HG02610 (cell line): ENCODE data around the gene SETD1A.
A peak's percentile ranks its signal among the peaks of the same experiment; 100 is the strongest.
"Not testable (repeated sequence)": the region's sequence is repeated elsewhere in the genome, so short reads cannot be mapped to it uniquely, and the experiment has no call there.

ENCODE experiments used
- ATAC-seq: cut with Tn5 transposase; IDR thresholded peaks from one replicate; pipeline ENCODE4 v1.9.1; 2021; ENCODE audit warnings: mild to moderate bottlenecking, moderate library complexity; ENCODE audit not compliant: unreplicated experiment

Gene SETD1A

DNA sequence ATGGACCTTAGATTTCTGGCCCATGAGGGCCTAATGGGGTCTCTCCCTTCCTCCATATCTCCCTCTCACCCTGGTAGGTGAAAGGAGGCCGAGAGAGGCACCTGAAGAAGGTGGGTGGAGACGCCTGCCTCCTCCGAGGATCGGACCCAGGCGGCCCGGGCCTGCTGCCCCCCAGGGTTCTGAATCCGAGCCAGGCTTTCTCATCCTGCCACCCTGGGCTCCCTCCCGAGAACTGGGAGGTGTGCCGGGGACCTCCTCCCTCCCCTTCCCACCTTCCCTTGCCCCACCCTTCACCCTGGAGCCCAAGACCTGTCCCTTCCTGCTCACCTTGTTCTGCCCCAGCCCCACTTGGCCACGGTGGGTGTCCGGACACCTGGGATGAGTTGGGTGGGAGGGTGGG is 29.2 kb upstream of the SETD1A start:
- ATAC-seq, result no peak

DNA sequence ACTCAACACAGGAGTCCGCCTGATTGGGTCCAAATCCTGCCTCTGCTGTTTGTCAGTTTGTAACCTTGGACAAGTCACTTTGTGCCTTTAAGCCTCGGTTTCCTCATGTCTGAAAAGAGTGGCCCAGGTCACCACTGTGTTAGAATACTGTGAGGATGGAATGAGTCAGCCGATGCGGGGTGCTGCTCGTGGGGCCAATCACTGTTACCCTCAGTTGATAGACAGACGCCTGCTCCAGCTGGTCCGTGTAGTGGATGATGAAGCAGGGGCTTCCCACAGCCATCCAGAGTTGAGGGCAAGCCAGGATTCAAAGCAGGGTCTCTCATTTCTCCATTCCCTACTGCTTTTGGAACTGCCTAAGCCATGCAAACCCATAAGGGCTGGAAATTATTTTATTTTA is 28.4 kb upstream of the SETD1A start:
- ATAC-seq, result no peak

DNA sequence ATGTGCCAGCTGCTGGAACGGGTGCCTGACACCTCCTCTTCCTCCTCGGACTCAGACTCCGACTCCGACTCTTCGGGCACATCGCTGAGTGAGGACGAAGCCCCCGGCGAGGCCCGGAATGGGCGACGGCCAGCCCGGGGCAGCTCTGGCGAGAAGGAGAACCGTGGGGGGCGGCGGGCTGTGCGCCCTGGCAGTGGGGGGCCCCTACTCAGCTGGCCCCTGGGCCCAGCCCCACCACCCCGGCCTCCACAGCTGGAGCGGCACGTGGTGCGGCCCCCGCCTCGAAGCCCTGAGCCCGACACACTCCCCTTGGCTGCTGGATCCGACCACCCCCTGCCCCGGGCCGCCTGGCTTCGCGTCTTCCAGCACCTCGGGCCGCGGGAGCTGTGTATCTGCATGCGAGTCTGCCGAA is 27.4 kb upstream of the SETD1A start:
- ATAC-seq, result no peak

DNA sequence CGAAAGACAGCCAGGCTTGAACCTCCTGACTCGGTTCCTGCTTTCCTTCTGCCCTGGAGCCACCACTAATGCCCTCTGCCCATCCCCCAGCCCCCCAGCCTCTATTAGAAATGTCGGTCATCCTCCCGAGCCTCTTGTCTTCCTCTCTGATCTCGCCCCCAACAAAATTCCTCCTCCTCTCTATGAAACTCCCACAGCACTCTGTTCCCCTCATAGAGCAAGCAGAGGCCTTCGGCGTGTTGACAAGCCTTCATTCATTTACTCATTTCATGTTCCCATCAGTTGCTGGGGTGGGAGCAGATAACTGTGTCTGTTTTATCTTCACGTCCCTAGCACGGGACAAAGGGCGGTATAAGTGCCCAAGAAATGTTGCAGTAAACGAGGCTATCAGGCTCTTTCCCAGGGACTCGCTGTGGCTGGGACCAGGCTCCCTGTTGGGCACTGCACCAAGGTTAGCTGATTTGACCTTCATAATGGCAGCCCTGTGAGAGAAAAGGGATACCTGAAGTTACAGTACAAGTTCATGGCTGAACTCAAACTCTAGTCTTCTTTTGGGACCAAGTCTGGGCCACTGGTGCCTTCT is 26.4 kb upstream of the SETD1A start:
- ATAC-seq, result no peak

DNA sequence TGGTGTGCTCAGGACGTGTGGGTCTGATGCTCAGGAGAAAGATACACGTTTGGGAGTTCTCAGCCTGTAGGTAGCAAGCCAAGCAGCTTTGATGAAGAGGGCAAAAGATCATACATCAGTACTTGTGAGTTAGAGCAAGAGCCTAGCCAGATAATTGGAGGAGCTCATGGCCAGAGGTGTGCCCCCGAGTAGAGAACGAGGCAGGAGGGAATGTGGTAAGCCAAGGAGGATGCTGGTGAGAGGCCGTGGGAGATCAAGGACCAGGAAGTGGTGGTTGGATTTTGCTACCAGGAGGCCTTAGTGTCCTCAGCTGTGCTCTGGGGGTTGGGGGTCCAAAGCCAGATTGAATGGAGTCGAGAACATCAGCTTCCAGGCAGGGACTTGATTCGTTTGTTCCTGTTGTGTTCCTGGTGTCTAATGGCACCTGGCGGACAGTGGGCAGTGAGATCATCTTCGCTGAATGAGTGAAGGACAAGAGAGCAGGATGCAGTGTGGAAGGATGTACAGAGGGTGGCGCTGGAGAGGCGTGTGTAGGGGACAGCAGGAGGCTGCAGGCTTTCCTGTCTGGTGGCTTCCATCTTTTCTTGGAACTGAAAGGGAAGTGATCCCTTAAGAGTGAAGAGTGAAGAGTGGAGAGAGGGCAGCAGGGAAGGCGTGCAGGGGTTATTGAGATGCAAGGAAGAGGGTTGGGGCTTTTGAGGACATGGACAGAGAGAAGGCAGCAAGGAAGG is 22.6 kb upstream of the SETD1A start:
- no peak for ATAC-seq

DNA sequence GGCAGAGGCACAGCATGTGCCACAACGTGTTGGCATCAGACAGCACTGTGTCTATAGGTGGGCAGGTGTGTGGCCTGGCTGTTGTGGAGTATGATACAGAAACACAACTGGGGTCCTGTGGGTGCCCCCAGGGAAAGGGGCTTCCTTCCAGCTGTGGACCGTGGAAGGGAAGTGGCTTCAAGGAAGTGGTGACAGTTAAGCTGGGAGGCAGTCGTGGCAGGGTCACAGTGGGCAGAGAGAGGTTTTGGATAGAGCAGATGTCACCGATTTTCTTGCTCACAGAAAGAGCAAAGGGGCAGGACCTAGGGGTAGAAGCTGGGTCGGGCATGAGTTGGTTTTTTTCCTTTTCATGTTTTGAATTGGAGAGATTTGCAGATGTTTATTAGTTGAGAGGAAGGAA is 19.9 kb upstream of the SETD1A start:
- ATAC-seq, result no peak

DNA sequence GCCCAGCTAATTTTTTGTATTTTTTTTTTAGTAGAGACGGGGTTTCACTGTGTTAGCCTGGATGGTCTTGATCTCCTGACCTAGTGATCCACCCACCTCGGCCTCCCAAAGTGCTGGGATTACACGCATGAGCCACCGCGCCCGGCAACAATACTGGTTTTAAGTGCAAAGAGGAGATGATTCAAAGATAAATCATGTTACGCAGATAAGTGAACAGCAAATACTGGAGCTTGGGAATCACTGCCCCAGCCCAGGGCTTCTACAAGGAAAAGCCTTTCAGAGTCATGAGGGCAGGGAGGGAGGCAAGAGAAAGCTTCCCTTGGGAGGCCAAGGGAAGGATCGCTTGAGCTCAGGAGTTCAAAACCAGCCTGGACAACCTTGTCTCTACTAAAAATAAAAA is 18.0 kb upstream of the SETD1A start:
- not testable (repeated sequence) for ATAC-seq

DNA sequence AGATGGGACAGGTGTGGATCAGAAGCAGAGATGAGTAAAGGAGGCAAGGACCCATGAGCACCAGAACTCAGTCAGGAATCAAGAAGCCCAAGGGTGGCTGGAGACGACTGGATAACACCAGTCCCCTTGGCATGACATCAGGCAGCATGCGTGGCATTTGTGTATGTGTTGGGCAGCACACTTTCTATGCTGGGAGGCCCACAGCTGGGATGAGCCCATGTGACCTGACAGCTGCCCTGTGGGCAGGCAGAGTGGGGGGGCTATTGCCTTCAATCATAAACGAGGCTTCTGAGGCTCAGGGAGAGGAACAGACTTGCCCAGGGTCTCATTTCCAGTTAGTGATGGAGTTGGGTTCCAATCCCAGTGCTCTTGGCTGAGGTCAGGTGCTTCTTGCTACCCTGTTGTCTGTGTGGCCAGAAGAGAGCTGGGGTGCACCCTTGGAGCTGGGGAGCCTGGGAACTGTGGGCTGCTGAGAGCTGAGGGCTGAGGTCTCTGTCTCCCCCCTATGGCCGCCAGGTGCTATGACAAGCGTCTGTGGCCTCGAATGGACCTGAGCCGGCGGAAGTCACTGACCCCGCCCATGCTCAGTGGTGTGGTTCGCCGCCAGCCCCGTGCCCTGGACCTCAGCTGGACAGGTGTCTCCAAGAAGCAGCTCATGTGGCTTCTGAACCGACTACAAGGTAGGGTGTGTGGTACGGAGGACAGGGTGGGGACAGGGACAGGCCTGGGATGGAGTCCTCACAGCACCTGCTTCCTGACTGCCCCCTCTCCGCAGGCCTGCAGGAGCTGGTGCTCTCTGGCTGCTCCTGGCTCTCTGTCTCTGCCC is 15.7 kb upstream of the SETD1A start:
- peak; percentile 73 for ATAC-seq

DNA sequence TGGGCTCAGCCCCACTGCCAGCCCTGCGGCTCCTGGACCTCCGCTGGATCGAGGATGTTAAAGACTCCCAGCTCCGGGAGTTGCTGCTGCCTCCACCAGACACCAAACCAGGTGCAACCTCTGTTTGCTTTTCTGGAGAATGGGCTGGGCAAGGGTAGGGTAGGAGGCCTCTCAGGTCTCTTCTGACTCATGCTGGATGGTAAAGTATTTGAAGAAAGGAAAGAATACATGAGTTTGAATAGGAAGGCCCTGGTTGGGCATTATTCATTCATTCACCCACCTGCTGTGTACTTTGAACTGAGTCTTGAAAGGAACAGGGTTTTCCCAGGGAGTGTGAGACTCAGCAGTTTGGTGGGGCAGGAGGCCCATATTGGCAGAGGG is 15.1 kb upstream of the SETD1A start:
- ATAC-seq, result no peak

DNA sequence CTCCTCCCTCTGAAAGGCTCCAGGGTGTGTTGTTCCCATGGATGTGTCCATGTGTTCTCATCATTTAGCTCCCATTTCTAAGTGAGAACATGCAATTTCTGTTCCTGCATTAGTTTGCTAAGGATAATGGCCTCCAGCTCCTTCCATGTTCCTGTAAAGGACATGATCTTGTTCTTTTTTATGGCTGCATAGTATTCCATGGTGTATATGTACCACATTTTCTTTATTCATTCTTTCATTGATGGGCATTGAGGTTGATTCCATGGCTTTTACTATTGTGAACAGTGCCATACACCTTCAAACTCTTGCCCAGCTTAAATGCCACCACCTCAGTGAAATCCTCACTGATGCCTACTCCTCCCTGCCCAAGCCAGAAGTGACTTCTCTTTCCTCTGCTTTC is 13.2 kb upstream of the SETD1A start:
- no peak for ATAC-seq

DNA sequence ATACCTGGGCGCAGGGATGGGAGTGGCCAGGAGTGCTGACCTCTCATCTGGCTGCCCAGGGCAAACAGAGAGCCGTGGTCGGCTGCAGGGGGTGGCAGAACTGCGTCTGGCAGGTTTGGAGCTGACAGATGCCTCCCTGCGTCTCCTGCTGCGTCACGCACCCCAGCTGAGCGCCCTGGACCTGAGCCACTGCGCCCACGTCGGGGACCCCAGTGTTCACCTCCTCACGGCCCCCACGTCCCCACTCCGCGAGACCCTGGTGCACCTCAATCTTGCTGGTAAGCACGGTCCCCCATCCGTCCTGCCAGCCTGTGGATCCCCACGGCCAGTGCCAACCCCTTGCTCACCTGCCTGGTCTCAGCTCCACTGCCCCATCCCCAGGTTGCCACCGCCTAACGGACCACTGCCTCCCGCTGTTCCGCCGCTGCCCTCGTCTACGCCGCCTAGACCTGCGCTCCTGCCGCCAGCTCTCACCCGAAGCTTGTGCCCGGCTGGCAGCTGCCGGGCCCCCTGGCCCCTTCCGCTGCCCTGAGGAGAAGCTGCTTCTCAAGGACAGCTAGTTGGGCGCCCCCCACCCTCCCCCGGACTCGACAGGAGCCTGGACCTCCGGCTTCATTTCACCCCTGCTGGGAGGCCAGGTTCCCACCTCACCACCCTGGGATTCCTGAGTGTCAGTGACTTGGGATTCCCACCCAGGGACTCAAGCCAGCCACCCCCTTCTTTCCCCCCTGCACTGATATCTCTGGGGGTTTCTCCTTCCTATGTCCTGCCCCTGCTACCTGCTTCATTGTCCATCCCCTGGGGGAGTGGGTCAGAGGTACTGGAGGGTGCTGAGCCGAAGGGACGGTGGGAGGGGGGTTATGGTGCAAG is 10.6 kb upstream of the SETD1A start:
- ATAC-seq, result no peak

DNA sequence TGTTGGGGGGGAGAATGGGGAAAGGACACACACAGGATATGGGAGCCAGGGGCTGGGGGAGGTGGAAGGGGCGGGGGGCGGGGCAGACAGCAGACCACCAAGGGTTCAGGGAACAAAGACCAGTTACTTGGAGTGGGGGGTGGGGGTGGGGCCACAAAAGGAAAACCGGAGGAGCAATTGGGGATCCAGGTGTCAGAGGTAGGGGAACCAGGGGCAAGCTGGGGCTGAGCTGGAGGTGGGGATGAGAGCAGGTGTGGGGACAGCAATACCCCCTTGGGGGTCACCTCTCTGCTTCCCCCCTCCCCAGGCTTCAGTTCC is 10.1 kb upstream of the SETD1A start:
- no peak for ATAC-seq

DNA sequence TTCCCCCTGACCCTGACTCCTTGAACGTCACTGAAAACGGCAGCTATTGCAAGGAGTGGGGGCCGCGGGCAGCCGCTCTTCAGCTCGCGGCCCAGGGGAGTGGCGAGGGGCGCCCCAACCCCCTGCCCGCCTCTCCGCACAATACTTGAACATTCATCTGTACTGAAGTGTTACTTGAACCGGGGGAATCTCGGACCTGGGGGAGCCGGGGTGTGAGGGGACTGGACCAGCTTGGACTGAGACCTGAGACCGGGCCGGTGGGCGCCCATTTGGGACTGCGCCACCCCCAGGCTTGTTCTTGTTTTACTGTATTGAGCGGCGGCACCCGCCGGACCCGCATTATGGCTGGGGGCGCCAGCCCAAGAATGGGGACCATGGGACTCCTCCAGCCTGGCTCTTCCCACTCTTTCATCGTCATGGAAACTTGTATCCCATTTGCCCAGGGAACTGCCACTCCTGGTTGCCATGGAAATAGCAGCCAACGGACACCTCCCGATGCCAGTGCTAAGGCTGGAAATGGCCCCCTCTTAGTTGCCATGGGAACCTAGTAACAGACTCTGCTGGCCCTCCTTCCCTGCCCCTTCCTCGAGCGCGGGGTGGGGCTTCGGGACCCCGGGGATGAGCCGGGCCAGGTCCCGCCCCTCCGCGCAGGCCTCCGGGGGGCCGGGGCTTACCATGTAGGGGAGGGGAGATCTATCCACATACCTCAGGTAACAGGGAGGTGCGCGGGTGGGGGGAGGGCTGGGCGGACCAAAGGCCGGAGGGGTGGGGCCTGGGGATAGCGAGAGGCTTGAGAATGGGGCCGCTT is 9.5 kb upstream of the SETD1A start:
- ATAC-seq, result peak; percentile 7

DNA sequence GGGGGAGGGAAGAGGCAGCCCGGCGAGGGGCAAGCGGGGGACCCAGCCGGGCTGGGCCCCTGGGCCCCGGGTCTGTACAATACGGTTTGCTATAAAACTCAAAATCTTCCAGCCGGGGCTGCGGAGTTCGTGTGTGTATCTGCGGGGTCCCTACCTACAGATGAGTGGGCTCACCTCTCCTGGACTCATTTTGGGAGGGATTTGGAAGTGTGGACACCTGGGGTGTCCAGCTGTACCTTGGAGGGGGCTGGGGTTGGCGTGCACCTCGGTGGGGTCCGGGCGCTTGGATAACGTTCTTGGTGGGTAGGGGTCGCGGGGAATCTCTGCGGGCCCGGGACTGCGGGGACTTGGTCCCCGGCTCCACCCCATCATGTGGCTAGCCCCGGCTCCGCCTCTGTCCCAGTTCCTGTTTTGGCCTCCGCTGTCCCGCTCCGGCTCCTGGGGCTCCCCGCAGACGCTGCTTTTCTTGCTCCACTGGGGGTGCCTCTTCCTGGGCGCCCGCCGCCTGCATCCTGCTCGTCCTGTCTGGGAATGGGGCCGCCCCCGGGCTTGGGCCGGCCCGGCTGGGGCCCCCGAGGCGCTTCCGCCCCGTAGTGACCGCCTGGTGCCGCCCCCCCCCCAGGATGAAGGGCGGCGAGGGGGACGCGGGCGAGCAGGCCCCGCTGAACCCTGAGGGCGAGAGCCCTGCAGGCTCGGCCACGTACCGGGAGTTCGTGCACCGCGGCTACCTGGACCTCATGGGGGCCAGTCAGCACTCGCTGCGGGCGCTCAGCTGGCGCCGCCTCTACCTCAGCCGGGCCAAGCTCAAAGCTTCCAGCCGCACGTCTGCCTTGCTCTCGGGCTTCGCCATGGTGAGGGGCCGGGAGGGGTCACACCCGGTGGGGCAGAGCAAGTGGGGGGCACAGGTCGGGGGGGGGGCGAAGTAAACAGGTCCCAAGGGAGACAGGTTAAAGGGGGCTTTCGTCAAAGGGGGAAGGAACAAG is 8.6 kb upstream of the SETD1A start, which contains the start of gene ORAI3:
TSS of gene ORAI3 (plus strand) at position 402 of the 983 bp plus-strand sequence. CDS start at position 624, 222 bp downstream.
- ATAC-seq, result peak; percentile 68

DNA sequence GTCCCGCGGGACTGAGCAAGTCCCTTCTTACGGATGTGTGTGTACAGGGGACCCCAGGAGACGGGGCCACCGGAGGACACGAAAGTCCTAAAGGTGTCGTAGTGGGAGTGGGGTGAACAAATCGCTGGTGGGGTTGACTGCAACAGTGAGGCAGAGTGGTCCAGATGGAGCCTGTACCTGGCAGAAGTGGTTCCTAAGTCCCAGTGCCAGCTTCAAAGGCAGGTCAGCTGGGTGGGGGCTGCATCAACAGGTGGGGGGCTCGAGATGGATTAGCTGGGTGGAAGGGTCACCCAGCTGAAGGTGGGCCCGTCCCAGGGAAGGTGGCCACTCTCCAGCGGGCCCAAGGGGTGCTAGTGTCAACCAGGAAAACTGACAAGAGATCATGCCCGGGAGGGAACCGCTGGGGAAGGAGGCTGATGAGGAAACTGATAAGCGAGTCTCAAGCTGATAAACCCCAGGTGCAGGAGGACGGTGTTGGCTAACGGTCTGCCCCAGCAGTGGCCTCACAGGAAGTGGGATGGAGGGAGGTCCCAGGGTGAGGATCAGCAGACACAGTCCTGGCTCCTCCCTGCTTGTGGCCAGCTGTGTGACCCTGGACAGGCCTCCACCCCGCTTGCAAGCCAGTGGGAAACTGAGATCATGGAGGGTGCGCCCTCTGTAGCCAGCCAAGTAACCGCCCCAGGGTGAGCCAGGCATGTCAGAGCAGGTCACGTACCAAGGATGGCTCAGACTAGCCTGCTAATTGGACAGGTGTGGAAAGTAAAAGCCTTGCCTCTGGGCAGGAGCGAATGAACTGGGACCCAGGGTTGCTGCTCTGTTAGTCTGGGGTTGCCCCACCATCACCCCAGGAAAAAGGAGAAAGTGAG is 7.7 kb upstream of the SETD1A start:
- ATAC-seq, result no peak

DNA sequence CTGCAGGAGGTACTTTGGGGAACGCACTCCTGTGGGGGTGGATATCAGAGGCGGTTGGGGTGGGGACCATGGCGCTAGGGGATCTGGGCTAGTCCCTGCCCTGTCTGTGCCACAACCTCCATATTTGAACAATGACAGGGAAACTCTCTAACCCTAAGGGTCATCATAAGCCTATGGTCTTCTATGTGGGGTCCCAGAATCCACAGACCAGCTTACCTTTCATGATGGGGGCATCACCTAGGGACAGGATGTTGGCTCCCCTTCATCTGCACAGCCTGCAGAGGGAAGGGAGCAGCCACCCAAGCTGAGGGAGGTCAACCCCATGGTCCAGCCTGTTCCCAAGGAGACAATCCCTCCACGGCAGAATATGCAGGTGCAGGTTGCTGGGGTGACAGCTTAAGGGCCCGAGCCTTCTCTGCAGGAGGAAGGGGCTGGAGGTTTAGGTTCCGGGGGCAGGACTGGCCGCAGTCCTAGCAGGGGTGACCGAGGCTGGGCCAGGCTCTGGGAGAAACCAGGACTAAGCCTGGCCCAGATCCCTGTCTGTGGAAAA is 7.0 kb upstream of the SETD1A start:
- ATAC-seq, result no peak

DNA sequence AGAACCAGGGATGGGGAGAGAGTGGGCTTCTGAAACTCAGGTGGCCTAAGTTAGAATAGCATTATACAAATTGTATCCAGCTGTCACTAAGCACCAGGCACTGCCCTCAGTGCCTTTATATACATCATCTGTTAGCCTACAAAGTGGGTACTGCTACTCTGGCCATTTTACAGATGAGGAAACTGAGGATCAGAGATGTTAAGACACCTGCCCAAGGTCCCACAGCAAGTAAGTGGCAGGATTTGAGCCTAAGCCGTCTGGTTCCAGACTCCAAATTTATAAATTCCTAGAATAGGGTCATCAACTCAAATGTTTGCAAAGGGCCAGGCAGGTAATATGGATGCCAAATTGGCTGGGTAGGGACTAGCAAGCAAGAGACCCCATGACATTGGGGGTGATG is 6.4 kb upstream of the SETD1A start:
- no peak for ATAC-seq

DNA sequence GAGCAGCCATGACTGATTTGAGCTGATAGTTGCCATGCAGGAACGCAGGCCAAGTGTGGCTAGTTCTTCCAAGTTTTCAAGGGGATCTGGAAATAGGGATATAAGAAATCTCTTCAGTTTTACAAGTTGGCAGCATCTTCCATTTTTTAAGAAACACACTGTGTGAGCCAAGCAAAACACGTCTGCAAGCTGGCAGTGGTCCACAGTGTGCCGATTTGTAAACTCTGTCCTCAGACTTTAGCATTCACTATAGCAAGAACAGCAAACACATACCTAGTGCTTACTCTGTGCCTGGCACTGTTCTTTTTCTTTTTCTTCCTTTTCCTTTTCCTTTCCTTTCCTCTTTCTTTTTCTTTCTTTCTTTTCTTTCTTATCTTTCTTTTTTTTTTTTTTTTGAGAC is 5.8 kb upstream of the SETD1A start:
- no peak for ATAC-seq
